Nephron (organoid): ENCODE results near the gene DEAF1.

ENCODE experiments used
- H3K27ac Mint-ChIP-seq, 3 experiments: 2 replicates each; pipeline ENCODE4 v1.8.0; 2020; ENCODE audit warnings: mixed read lengths in 3 of 3, mild to moderate bottlenecking in 2 of 3, moderate library complexity in 1 of 3
- H3K27me3 Mint-ChIP-seq: 2 replicates; pipeline ENCODE4 v1.8.0; 2021; ENCODE audit warnings: low read depth, mild to moderate bottlenecking, moderate library complexity, mixed read lengths
- H3K36me3 Mint-ChIP-seq: 2 replicates; pipeline ENCODE4 v1.8.0; 2020; ENCODE audit warnings: low read depth, mixed read lengths
- H3K4me1 Mint-ChIP-seq: 2 replicates; pipeline ENCODE4 v1.8.0; 2020; ENCODE audit warnings: mixed read lengths
- H3K4me3 Mint-ChIP-seq, 3 experiments: 2 replicates each; pipeline ENCODE4 v1.8.0; 2020; ENCODE audit warnings: mild to moderate bottlenecking in 3 of 3, mixed read lengths in 3 of 3, moderate library complexity in 2 of 3
- H3K9me3 Mint-ChIP-seq: 2 replicates; pipeline ENCODE4 v1.8.0; 2020; ENCODE audit warnings: mixed read lengths
- CTCF ChIP-seq, 3 experiments: fragments of 200-600 bp; sonication (generic); IDR thresholded peaks; one replicate each; pipeline ENCODE4 v1.5.0; 2021; ENCODE audit warnings: antibody characterized with exemption in 3 of 3; ENCODE audit not compliant: unreplicated experiment in 3 of 3

DEAF1 gene

GRCh38 chr11:641806-642370 lies 53.1 kb downstream of the DEAF1 start:
- Mint-ChIP-seq H3K4me3 (no peak overlapping the region), H3K4me1 (peaks cover 12% of the 10 kb centered on the region), H3K9me3 (no peaks in the 10 kb centered on the region), H3K36me3 (peaks cover 7% of the 10 kb centered on the region), H3K27ac (no peak overlapping the region), H3K27me3 (peaks cover 38% of the 10 kb centered on the region)
- TF ChIP-seq CTCF (IDR thresholded peaks at IDR 0.05; ENCODE audit: unreplicated experiment in 3 of 3), result no peak

DNA sequence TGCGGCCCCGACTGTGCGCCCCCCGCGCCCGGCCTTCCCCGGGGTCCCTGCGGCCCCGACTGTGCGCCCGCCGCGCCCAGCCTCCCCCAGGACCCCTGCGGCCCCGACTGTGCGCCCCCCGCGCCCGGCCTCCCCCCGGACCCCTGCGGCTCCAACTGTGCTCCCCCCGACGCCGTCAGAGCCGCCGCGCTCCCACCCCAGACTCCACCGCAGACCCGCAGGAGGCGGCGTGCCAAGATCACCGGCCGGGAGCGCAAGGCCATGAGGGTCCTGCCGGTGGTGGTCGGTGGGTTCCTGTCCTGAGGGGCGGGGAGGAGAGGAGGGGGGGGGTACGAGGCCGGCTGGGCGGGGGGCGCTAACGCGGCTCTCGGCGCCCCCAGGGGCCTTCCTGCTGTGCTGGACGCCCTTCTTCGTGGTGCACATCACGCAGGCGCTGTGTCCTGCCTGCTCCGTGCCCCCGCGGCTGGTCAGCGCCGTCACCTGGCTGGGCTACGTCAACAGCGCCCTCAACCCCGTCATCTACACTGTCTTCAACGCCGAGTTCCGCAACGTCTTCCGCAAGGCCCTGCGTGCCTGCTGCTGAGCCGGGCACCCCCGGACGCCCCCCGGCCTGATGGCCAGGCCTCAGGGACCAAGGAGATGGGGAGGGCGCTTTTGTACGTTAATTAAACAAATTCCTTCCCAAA lies 54.9 kb downstream of the DEAF1 start:
- no peak for TF ChIP-seq CTCF (IDR thresholded peaks at IDR 0.05; ENCODE audit: unreplicated experiment in 3 of 3)
- H3K27me3 Mint-ChIP-seq, result peaks cover 55% of the 10 kb centered on the region
- H3K9me3 Mint-ChIP-seq, result no peaks in the 10 kb centered on the region

DNA sequence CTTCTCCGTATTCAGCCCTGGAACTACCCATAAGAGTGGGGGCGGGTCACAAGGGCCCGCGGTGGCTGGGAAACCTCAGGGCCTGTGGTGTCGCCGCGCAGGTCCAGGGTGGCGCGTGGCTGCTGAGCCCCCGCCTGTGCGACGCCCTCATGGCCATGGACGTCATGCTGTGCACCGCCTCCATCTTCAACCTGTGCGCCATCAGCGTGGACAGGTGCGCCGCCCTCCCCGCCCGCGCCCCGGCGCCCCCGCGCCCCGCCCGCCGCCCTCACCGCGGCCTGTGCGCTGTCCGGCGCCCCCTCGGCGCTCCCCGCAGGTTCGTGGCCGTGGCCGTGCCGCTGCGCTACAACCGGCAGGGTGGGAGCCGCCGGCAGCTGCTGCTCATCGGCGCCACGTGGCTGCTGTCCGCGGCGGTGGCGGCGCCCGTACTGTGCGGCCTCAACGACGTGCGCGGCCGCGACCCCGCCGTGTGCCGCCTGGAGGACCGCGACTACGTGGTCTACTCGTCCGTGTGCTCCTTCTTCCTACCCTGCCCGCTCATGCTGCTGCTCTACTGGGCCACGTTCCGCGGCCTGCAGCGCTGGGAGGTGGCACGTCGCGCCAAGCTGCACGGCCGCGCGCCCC lies 55.6 kb downstream of the DEAF1 start:
- Mint-ChIP-seq H3K4me3 (peak overlapping the region in 2 of 3 experiments; percentile 70 to 71), H3K4me1 (peaks cover 12% of the 10 kb centered on the region), H3K9me3 (no peaks in the 10 kb centered on the region), H3K36me3 (no peaks in the 10 kb centered on the region), H3K27me3 (peaks cover 62% of the 10 kb centered on the region), H3K27ac (peak overlapping the region in 1 of 3 experiments; percentile 87)
- no peak for TF ChIP-seq CTCF (IDR thresholded peaks at IDR 0.05; ENCODE audit: unreplicated experiment in 3 of 3)

More for the DNA sequence above, 54.9 kb downstream of the DEAF1 start:
- peak overlapping the region; percentile 34 to 43 (median 35) for H3K4me3 Mint-ChIP-seq
- peaks cover under 1% of the 10 kb centered on the region for H3K36me3 Mint-ChIP-seq
- H3K4me1 Mint-ChIP-seq, result peaks cover 12% of the 10 kb centered on the region
- H3K27ac Mint-ChIP-seq, result no peak overlapping the region

GRCh38 chr11:638631-639331 lies 56.2 kb downstream of the DEAF1 start:
- peak overlapping the region; percentile 66 to 71 (median 70) for H3K4me3 Mint-ChIP-seq
- peaks cover 12% of the 10 kb centered on the region for H3K4me1 Mint-ChIP-seq
- H3K9me3 Mint-ChIP-seq, result no peaks in the 10 kb centered on the region
- peaks cover 67% of the 10 kb centered on the region for H3K27me3 Mint-ChIP-seq
- peak overlapping the region; percentile 27 to 87 (median 60) for H3K27ac Mint-ChIP-seq
- TF ChIP-seq CTCF (IDR thresholded peaks at IDR 0.05; ENCODE audit: unreplicated experiment in 3 of 3), result no peak
- no peaks in the 10 kb centered on the region for H3K36me3 Mint-ChIP-seq

DNA sequence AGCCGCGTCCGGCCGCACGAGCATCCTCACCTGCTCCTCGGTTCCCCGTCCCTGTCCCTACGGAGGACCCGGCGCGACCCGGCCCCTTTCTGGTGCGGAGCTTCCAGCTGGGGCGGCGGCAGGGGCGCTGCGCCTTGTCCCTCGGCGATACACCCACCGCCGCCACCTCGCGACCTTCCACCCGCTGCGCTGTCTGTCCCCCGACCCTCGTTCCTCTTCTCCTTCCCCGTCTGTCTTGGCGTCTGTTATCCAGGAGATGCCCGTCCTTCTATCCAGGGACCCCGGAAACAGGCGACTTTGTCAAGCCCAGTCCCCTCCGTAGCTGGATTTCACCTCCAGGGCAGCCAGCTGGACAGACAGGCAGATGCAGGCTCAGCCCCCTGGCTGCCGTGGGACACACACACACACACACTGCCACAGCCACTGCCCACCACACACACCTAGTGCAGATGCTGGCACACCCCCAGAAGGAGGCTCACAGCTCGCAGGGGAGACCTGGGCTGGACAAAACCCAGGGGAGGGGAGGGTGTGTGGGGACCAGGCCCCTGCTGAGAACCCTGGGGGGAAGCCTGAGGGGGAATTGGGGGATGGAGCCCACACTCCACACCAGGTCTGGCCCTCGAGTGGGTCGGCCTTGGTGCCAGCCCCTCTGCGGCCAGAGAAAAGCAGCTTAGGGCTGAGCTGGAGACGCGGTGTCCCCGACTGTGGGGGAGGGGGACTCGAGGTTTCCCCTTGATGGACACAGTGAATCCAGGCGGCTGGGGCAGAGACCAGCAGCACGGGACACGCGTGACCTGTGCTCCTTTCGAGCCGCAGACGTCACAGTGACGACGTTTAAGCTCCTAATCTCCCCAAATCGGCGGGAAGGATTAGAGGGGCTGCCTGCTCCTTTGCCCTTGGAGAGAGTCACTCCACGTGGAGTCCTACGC lies 57.2 kb downstream of the DEAF1 start:
- H3K27ac Mint-ChIP-seq, result peak overlapping the region in 1 of 3 experiments; percentile 49
- peaks cover 70% of the 10 kb centered on the region for H3K27me3 Mint-ChIP-seq
- H3K9me3 Mint-ChIP-seq, result no peaks in the 10 kb centered on the region
- TF ChIP-seq CTCF (IDR thresholded peaks at IDR 0.05; ENCODE audit: unreplicated experiment in 3 of 3), result no peak
- H3K4me1 Mint-ChIP-seq, result peaks cover 14% of the 10 kb centered on the region
- peaks cover 2% of the 10 kb centered on the region for H3K36me3 Mint-ChIP-seq
- H3K4me3 Mint-ChIP-seq, result peak overlapping the region; percentile 60 to 81 (median 61)
